Measurements from ENCODE around the gene INPP4B. TPM values are rescaled to one million over a fixed set of nuclear protein-coding genes. Genes with fewer than 3 reads are reported as not detected.

INPP4B gene
- polyA plus RNA-seq, 1 of the 3 experiments (the other 2 are of a cell fraction), result 0.08 TPM

DNA sequence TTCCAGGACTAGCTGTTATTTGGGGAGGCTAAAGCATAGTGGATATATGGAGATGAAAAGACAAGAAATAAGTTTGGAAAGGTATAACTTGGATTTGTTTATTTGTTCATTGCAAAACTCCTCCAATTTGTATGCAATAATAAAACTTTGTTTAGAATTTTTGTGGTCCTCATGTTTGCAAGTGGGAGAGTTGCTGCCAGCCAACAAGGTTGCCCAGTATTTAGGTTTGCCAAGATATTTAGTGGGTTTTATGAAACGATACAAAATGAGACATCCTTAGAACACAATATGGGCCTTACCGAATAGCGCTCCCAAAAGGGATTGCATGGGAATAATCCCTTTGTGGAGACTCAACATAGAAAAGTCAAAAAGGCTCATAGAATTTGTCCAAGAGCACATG, 162.1 kb downstream of the INPP4B start:
- POLR2A ChIA-PET, result no interaction called here
- H3K9me2 ChIP-seq, result no peaks in the 10 kb centered on the region
- H3K4me2 ChIP-seq, result no peak overlapping the region
- 76% methylated on average over 3 of the region's 3 CpGs for WGBS (ENCODE audit: low lambda C conversion rate)
- no peak overlapping the region for H2AFZ ChIP-seq (ENCODE audit: low read depth)
- no peaks in the 10 kb centered on the region for H3K27me3 ChIP-seq (ENCODE audit: insufficient read depth)
- H3K9me3 ChIP-seq, result no peaks in the 10 kb centered on the region
- H3K4me3 ChIP-seq (ENCODE audit: low read depth in 2 of 2, low read length in 1 of 2), result no peak overlapping the region
- H4K20me1 ChIP-seq (ENCODE audit: insufficient read depth), result no peaks in the 10 kb centered on the region
- no peaks in the 10 kb centered on the region for H3K79me2 ChIP-seq (ENCODE audit: insufficient read depth)
- no peak for DNase-seq
- no peak overlapping the region for H3K27ac ChIP-seq (ENCODE audit: low read depth in 2 of 2, low read length in 1 of 2)
- CTCF ChIA-PET, result no interaction called here
- H3K9ac ChIP-seq, result no peak overlapping the region
- H3F3A ChIP-seq (replicated peaks; ENCODE audit: insufficient read depth), result no peaks in the 10 kb centered on the region
- TF ChIP-seq, protein P1, sequence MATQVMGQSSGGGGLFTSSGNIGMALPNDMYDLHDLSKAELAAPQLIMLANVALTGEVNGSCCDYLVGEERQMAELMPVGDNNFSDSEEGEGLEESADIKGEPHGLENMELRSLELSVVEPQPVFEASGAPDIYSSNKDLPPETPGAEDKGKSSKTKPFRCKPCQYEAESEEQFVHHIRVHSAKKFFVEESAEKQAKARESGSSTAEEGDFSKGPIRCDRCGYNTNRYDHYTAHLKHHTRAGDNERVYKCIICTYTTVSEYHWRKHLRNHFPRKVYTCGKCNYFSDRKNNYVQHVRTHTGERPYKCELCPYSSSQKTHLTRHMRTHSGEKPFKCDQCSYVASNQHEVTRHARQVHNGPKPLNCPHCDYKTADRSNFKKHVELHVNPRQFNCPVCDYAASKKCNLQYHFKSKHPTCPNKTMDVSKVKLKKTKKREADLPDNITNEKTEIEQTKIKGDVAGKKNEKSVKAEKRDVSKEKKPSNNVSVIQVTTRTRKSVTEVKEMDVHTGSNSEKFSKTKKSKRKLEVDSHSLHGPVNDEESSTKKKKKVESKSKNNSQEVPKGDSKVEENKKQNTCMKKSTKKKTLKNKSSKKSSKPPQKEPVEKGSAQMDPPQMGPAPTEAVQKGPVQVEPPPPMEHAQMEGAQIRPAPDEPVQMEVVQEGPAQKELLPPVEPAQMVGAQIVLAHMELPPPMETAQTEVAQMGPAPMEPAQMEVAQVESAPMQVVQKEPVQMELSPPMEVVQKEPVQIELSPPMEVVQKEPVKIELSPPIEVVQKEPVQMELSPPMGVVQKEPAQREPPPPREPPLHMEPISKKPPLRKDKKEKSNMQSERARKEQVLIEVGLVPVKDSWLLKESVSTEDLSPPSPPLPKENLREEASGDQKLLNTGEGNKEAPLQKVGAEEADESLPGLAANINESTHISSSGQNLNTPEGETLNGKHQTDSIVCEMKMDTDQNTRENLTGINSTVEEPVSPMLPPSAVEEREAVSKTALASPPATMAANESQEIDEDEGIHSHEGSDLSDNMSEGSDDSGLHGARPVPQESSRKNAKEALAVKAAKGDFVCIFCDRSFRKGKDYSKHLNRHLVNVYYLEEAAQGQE (IDR thresholded peaks at IDR 0.05; ENCODE audit: low read depth, low read length), result no peak
- TF ChIP-seq TAF1 (IDR thresholded peaks at IDR 0.05; ENCODE audit: borderline replicate concordance, low read depth, low read length), result no peak
- TF ChIP-seq RXRA (IDR thresholded peaks at IDR 0.05; ENCODE audit: borderline replicate concordance, low read depth), result no peak
- TF ChIP-seq, protein P2, sequence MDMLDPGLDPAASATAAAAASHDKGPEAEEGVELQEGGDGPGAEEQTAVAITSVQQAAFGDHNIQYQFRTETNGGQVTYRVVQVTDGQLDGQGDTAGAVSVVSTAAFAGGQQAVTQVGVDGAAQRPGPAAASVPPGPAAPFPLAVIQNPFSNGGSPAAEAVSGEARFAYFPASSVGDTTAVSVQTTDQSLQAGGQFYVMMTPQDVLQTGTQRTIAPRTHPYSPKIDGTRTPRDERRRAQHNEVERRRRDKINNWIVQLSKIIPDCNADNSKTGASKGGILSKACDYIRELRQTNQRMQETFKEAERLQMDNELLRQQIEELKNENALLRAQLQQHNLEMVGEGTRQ (IDR thresholded peaks at IDR 0.05; ENCODE audit: borderline replicate concordance, low read depth, low read length), result no peak
- TF ChIP-seq EP300 (IDR thresholded peaks at IDR 0.05; ENCODE audit: borderline replicate concordance in 1 of 2, low read depth in 1 of 2, low read length in 1 of 2), result no peak
- TF ChIP-seq NFIC (IDR thresholded peaks at IDR 0.05; ENCODE audit: borderline replicate concordance), result no peak
- TF ChIP-seq RFX5 (IDR thresholded peaks at IDR 0.05; ENCODE audit: low read length), result no peak
- no peak for TF ChIP-seq POLR2AphosphoS5 (IDR thresholded peaks at IDR 0.05; ENCODE audit: low read depth, low read length)
- no peak for TF ChIP-seq GATA2 (CRISPR knock-in tag; IDR thresholded peaks at IDR 0.05)
- TF ChIP-seq, protein P3, sequence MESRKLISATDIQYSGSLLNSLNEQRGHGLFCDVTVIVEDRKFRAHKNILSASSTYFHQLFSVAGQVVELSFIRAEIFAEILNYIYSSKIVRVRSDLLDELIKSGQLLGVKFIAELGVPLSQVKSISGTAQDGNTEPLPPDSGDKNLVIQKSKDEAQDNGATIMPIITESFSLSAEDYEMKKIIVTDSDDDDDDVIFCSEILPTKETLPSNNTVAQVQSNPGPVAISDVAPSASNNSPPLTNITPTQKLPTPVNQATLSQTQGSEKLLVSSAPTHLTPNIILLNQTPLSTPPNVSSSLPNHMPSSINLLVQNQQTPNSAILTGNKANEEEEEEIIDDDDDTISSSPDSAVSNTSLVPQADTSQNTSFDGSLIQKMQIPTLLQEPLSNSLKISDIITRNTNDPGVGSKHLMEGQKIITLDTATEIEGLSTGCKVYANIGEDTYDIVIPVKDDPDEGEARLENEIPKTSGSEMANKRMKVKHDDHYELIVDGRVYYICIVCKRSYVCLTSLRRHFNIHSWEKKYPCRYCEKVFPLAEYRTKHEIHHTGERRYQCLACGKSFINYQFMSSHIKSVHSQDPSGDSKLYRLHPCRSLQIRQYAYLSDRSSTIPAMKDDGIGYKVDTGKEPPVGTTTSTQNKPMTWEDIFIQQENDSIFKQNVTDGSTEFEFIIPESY (IDR thresholded peaks at IDR 0.05; ENCODE audit: borderline replicate concordance, low read depth), result no peak
- no peak for TF ChIP-seq TEAD4 (IDR thresholded peaks at IDR 0.05; ENCODE audit: borderline replicate concordance, insufficient read depth)
- H3K36me3 ChIP-seq (replicated peaks in 1 of 2; ENCODE audit: control insufficient read depth in 1 of 2, insufficient read depth in 2 of 2, low read length in 1 of 2), result no peaks in the 10 kb centered on the region
- no peaks in the 10 kb centered on the region for H3K4me1 ChIP-seq (ENCODE audit: control insufficient read depth in 1 of 2, insufficient read depth in 2 of 2, low read depth in 1 of 2, low read length in 1 of 2)
